Fibroblast of lung (primary cell): ENCODE results near the gene DDX42. TPM values are rescaled to one million over a fixed set of nuclear protein-coding genes. Genes with fewer than 3 reads are reported as not detected.

Experiments
- DNase-seq, 2 donors: peaks; one replicate each; pipeline versions ENCODE4 v3.0.0 to v3.0.0-alpha.2; 2010; ENCODE audit warnings: low read depth in 2 of 2
- H2AFZ ChIP-seq: 2 replicates; pipeline ENCODE4 v1.5.1; 2012; ENCODE audit warnings: low read length, control low read depth, inconsistent platforms
- H3K27ac ChIP-seq: 2 replicates; pipeline ENCODE4 v1.5.1; 2011; ENCODE audit warnings: low read length, control low read depth; ENCODE audit not compliant: insufficient read depth
- H3K27me3 ChIP-seq: 2 replicates; pipeline ENCODE4 v1.5.1; 2011; ENCODE audit warnings: mild to moderate bottlenecking, low read length; ENCODE audit not compliant: control insufficient read depth, insufficient read depth
- H3K36me3 ChIP-seq: 2 replicates; pipeline ENCODE4 v1.5.1; 2011; ENCODE audit warnings: low read length; ENCODE audit not compliant: control insufficient read depth, insufficient read depth
- H3K4me1 ChIP-seq: 2 replicates; pipeline ENCODE4 v1.5.1; 2011; ENCODE audit warnings: low read length; ENCODE audit not compliant: control insufficient read depth, insufficient read depth; ENCODE audit errors: extremely low read depth
- H3K4me2 ChIP-seq: 2 replicates; pipeline ENCODE4 v1.5.1; 2011; ENCODE audit warnings: low read length, control low read depth; ENCODE audit not compliant: insufficient read depth; ENCODE audit errors: extremely low read depth
- H3K4me3 ChIP-seq, 4 experiments: fragments of 200-600 bp in 1 of 4; sonication (generic) in 1 of 4; replicated peaks in 1 of 4; 2 replicates each; pipeline ENCODE4 v1.5.1; 2011 to 2016; ENCODE audit warnings: low read length in 4 of 4, low read depth in 3 of 4, mild to moderate bottlenecking in 3 of 4, control low read depth in 2 of 4, inconsistent platforms in 1 of 4, mixed read lengths in 1 of 4; ENCODE audit not compliant: insufficient read depth in 1 of 4; ENCODE audit errors: control extremely low read depth in 1 of 4
- H3K79me2 ChIP-seq: 2 replicates; pipeline ENCODE4 v1.5.1; 2012; ENCODE audit warnings: mild to moderate bottlenecking, low read length, inconsistent platforms; ENCODE audit not compliant: control insufficient read depth, insufficient read depth
- H3K9ac ChIP-seq: 2 replicates; pipeline ENCODE4 v1.5.1; 2011; ENCODE audit warnings: mild to moderate bottlenecking, low read length, control low read depth; ENCODE audit not compliant: insufficient read depth
- H3K9me3 ChIP-seq: 2 replicates; pipeline ENCODE4 v1.5.1; 2012; ENCODE audit warnings: low read depth, low read length; ENCODE audit not compliant: control insufficient read depth, insufficient read depth
- H4K20me1 ChIP-seq: 2 replicates; pipeline ENCODE4 v1.5.1; 2011; ENCODE audit warnings: low read length; ENCODE audit not compliant: control insufficient read depth, insufficient read depth; ENCODE audit errors: extremely low read depth
- EZH2 ChIP-seq: IDR thresholded peaks from 2 replicates; pipeline ENCODE4 v1.5.1; 2012; ENCODE audit warnings: low read length, control low read depth, mild to moderate bottlenecking; ENCODE audit errors: missing control alignments
- polyA plus RNA-seq, 2 donors: library from polyadenylated mRNA; depleted of rRNA in 1 of 2; stranded (reverse) in 1 of 2; unstranded in 1 of 2; fragments of >200 nt; gene quantifications; 2 replicates each; pipeline ENCODE4 v1.2.1, GENCODE V29; 2011 to 2012; ENCODE audit warnings: missing spikeins in 1 of 2
- total RNA-seq: library from RNA; depleted of rRNA; stranded (reverse); fragments of >200 nt; gene quantifications from 2 replicates; pipeline ENCODE4 v1.2.1, GENCODE V29; 2014
- TF ChIP-seq, protein P1 (sequence below), 2 donors: IDR thresholded peaks in 1 of 2; conservative IDR thresholded peaks in 1 of 2; 1 replicate in 1 of 2; 2 replicates in 1 of 2; pipeline ENCODE4 v1.5.1; 2011 to 2012; ENCODE audit warnings: low read length in 2 of 2, control low read depth in 1 of 2, inconsistent platforms in 1 of 2, low read depth in 1 of 2, mild to moderate bottlenecking in 1 of 2

DDX42 gene
- total and polyA plus RNA-seq, 2 donors (not counting 1 experiment from before 2014, with no cell fraction given): 61.8 to 81.5 TPM

DNA sequence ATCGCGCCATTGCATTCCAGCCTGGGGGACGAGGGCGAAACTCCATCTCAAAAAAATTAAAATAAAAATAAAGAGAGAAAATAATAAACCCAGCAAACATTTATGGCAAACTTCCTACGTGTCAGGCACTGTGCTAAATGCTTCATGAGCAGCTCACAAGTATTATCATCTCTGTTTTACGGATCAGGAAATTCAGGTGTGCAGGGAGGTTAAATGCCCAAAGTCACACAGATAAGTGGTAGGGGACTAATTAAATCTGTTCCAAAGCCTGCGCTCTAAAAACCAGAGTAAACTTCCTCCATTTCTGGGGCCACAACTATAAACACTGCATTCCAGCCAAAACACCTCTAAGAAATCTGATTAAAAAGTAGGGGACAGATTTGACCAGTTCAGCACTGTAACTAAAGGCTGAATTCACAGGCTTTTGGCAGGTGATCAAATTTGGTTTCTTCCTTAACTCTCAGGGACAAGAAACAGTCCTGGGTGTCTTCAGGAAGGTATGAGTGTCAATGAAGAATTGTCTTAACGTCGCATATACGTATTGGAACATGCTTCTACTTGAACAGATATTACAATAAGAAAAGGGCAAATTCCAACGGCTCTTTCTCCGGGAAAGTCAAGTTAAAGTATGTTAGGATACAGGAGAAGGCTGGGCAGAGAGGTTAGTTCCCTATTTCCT lies 33.4 kb upstream of the DDX42 start:
- H3K4me2 ChIP-seq: peak overlapping the region; percentile 29
- H2AFZ ChIP-seq: peak overlapping the region; percentile 73
- H3K27ac ChIP-seq: peak overlapping the region; percentile 80
- peaks cover 13% of the 10 kb centered on the region for H3K79me2 ChIP-seq
- no peaks in the 10 kb centered on the region for H3K9me3 ChIP-seq
- H3K9ac ChIP-seq: peak overlapping the region; percentile 79
- peak in 1 of 2 donors; percentile 8 for DNase-seq
- H3K4me3 ChIP-seq: peak overlapping the region; percentile 84 to 96 (median 92)
- H3K4me1 ChIP-seq: peaks cover 3% of the 10 kb centered on the region
- no peaks in the 10 kb centered on the region for H3K27me3 ChIP-seq
- H3K36me3 ChIP-seq: no peaks in the 10 kb centered on the region
- no peaks in the 10 kb centered on the region for H4K20me1 ChIP-seq
- no peak for TF ChIP-seq EZH2
- TF ChIP-seq, protein P1, sequence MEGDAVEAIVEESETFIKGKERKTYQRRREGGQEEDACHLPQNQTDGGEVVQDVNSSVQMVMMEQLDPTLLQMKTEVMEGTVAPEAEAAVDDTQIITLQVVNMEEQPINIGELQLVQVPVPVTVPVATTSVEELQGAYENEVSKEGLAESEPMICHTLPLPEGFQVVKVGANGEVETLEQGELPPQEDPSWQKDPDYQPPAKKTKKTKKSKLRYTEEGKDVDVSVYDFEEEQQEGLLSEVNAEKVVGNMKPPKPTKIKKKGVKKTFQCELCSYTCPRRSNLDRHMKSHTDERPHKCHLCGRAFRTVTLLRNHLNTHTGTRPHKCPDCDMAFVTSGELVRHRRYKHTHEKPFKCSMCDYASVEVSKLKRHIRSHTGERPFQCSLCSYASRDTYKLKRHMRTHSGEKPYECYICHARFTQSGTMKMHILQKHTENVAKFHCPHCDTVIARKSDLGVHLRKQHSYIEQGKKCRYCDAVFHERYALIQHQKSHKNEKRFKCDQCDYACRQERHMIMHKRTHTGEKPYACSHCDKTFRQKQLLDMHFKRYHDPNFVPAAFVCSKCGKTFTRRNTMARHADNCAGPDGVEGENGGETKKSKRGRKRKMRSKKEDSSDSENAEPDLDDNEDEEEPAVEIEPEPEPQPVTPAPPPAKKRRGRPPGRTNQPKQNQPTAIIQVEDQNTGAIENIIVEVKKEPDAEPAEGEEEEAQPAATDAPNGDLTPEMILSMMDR (conservative IDR thresholded peaks at IDR 0.05 in 1 of 2, IDR thresholded peaks at IDR 0.05 in 1 of 2; ENCODE audit: low read depth in 1 of 2, low read length in 2 of 2): no peak

DNA sequence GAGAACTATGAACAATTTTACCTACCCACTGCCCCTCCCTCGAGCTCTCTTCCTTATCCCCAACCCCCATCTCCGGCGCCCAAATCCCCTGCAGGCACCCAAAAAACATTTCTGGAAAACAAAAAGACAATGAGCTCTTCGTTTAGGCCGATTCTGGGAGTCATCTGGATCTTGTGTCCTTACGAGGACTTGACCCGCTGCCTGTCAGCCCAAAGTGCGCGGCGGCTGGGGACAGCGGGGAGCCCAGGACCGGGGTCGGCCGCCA lies 32.9 kb upstream of the DDX42 start:
- Histone ChIP-seq H2AFZ (peak overlapping the region; percentile 73), H3K4me2 (peak overlapping the region; percentile 29), H3K9me3 (no peaks in the 10 kb centered on the region), H3K36me3 (peaks cover 2% of the 10 kb centered on the region), H3K4me1 (peaks cover 3% of the 10 kb centered on the region), H3K27me3 (no peaks in the 10 kb centered on the region), H3K4me3 (peak overlapping the region; percentile 84 to 96 (median 92)), H4K20me1 (no peaks in the 10 kb centered on the region), H3K79me2 (peaks cover 13% of the 10 kb centered on the region), H3K9ac (peak overlapping the region; percentile 79), H3K27ac (peak overlapping the region; percentile 80)
- no peak for TF ChIP-seq EZH2
- TF ChIP-seq, protein P1 (conservative IDR thresholded peaks at IDR 0.05 in 1 of 2, IDR thresholded peaks at IDR 0.05 in 1 of 2; ENCODE audit: low read depth in 1 of 2, low read length in 2 of 2): no peak
- no peak for DNase-seq

DNA sequence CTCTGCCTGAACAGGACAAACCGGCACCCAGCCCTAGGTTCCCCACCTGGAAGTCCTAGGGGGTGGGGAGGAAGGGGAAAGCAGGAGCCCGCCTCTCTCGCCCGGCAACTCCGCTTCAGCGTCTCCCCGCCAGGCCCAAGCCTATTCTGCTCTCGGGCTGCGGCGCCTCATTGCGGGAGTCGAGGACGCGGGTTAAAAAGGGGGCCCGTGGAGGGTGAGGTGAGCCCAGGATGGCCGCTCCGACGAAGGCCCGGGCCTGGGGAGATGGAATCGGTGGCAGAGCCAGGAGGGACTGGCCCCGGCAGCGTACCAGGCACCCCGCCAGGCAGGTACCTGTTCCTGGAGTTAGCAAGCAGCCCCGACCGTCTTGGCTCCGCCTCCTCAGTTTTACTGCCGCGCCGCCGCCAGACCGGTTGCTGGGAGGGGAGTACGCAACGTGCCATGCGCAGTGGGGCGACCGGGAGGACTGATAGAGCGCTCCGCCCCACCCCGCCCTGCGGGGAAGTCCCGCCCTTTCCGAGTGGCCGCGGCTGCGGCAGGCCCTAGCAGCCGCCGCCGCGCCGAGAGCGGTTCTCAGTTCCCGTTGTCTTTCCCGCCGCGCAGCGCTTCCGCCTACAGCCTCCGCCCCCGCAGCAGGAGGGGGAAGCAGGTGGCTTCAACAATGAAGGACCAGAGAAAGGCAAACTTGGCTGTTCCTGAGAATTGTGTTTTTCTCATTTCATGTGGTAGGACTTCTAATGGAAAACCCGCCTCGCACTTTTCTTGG lies 32.4 kb upstream of the DDX42 start, which contains the start of gene STRADA:
Gene STRADA (minus strand): TSS at position 392 of the 766 bp plus-strand sequence. CDS start 13,430 bp downstream, outside the sequence.
- peaks cover 3% of the 10 kb centered on the region for H3K4me1 ChIP-seq
- TF ChIP-seq, protein P1 (conservative IDR thresholded peaks at IDR 0.05 in 1 of 2, IDR thresholded peaks at IDR 0.05 in 1 of 2; ENCODE audit: low read depth in 1 of 2, low read length in 2 of 2): no peak
- TF ChIP-seq EZH2: no peak

More for the DNA sequence above, 32.4 kb upstream of the DDX42 start, which contains the start of gene STRADA:
- Histone ChIP-seq H3K27me3 (no peaks in the 10 kb centered on the region), H3K9ac (peak within 1 kb of the TSS; percentile 79), H3K79me2 (peaks cover 13% of the 10 kb centered on the region), H3K36me3 (peaks cover 2% of the 10 kb centered on the region), H3K4me2 (peak within 1 kb of the TSS; percentile 98), H3K9me3 (no peaks in the 10 kb centered on the region), H4K20me1 (no peaks in the 10 kb centered on the region), H3K4me3 (peak within 1 kb of the TSS; percentile 84 to 96 (median 92)), H3K27ac (peak within 1 kb of the TSS; percentile 80), H2AFZ (peak within 1 kb of the TSS; percentile 75)
- DNase-seq: peak; percentile 95
